Heart left ventricle (tissue), 16 donors: ENCODE data around the gene ETV6. TPM values are rescaled to one million over a fixed set of nuclear protein-coding genes. Genes with fewer than 3 reads are reported as not detected.

ENCODE experiments used
- ATAC-seq, 4 donors: fragments of 200-7000 bp; cut with Tn5 transposase; one replicate each; pipeline ENCODE4 v1.9.1; 2020 to 2022; ENCODE audit warnings: moderate library complexity in 4 of 4, mild to moderate bottlenecking in 3 of 4, moderate number of reproducible peaks in 1 of 4
- DNase-seq, 5 donors: peaks; one replicate each; pipeline ENCODE4 v3.0.0-alpha.2; 2020
- H3K27ac ChIP-seq, 12 donors: fragments of 200-600 bp; sonication (generic) in 4 of 12; one replicate each; pipeline versions ENCODE4 v1.5.0 to v1.8.0; 2016 to 2022; ENCODE audit warnings: mild to moderate bottlenecking in 2 of 12
- H3K27me3 ChIP-seq, 9 donors: fragments of 200-600 bp; sonication (generic) in 2 of 9; one replicate each; pipeline versions ENCODE4 v1.5.1 to v1.8.0; 2016 to 2022; ENCODE audit warnings: mild to moderate bottlenecking in 3 of 9
- H3K36me3 ChIP-seq, 9 donors: fragments of 200-600 bp; sonication (generic) in 2 of 9; one replicate each; pipeline versions ENCODE4 v1.5.0 to v1.8.0; 2018 to 2022; ENCODE audit warnings: mild to moderate bottlenecking in 2 of 9
- H3K4me1 ChIP-seq, 12 donors: fragments of 200-600 bp; sonication (generic) in 4 of 12; one replicate each; pipeline versions ENCODE4 v1.5.0 to v1.8.0; 2016 to 2022; ENCODE audit warnings: mild to moderate bottlenecking in 3 of 12
- H3K4me3 ChIP-seq, 12 donors: fragments of 200-600 bp; sonication (generic) in 4 of 12; one replicate each; pipeline versions ENCODE4 v1.5.0 to v1.8.0; 2017 to 2022; ENCODE audit warnings: mild to moderate bottlenecking in 9 of 12, moderate library complexity in 4 of 12
- H3K9me3 ChIP-seq, 12 donors: fragments of 200-600 bp; sonication (generic) in 4 of 12; one replicate each; pipeline versions ENCODE4 v1.5.0 to v1.8.0; 2016 to 2022; ENCODE audit warnings: mild to moderate bottlenecking in 1 of 12
- POLR2A ChIP-seq, 2 donors: fragments of 450-650 bp; IDR thresholded peaks; one replicate each; pipeline ENCODE4 v1.6.1; 2017; ENCODE audit warnings: antibody characterized with exemption in 2 of 2, mild to moderate bottlenecking in 2 of 2, moderate library complexity in 2 of 2
- WGBS, 4 donors: extraction: QIAGEN DNeasy Blood & Tissue Kit in 2 of 4; methylation state at CpG; one replicate each; pipeline versions ENCODE4 v1.1.5 to v1.1.7; 2013 to 2018; 5-methylcytosine and 5-hydroxymethylcytosine counted together
- intact Hi-C, 10 donors: fragments of 100-400 bp; cut with DNase I; formaldehyde crosslinking; loops; one replicate each; pipeline versions ENCODE4 v1.11.1 to v1.14.2; 2022
- polyA plus RNA-seq, 2 donors: library from polyadenylated mRNA; stranded (reverse); fragments of 200-250 nt; gene quantifications; one replicate each; pipeline ENCODE4 v1.2.3, GENCODE V29; 2013
- total RNA-seq, 9 donors: library from RNA; depleted of rRNA in 2 of 9; stranded (reverse); fragments of >200 nt in 2 of 9; fragmentation: NEBNext Ultra II Directional in 3 of 9; extraction: Animal tissue kit (Norgen Biotek cat#: 25700) in 3 of 9; gene quantifications; one replicate each; pipeline versions ENCODE4 v1.1.0 to v1.2.4, GENCODE V29; 2016 to 2023
- TF ChIP-seq, protein P1 (sequence below), 12 donors: fragments of 200-600 bp; sonication (generic) in 4 of 12; IDR thresholded peaks; one replicate each; pipeline versions ENCODE4 v1.5.0 to v1.8.0; 2018 to 2022; ENCODE audit warnings: antibody characterized with exemption in 12 of 12, mild to moderate bottlenecking in 5 of 12
- donor health status: ischemic (EF 13 %, LVEDD 7.1; RV severe dilation, severe dysfunction).
- donor health status: healthy with polysubstance abuse.
- donor health status: DM: no; HTN: yes; CAD: no.
- donor health status: DM: no; HTN: no; CAD: no.
- donor health status: ischemic (EF 25% LVEDD 6.9; RV normal size, moderate dysfunction).
- donor health status: ischemic (EF 25% LVEDD 5.7; RV mildly dilated, moderate dysfunction).
- donor health status: healthy.
- donor health status: DM: yes; HTN: yes; CAD: no.
- donor health status: ischemic (EF 35%, LVEDD 5.7; RV mildly dilated, moderate dysfunction).
- donor health status: nonischemic (EF 11% LVEDD 7.7; RV severe dilation, severe dysfunction).
- donor health status: DM: yes; HTN: yes; CAD: no.
- donor health status: PGD.
- donor health status: ischemic (EF 29% LVEDD 5.4; RV normal size, mild dysfunction).
- donor health status: nonischemic (EF 23%, LVEDD 6.1; RV moderate dilation, normal function).

Gene ETV6
- total and polyA plus RNA-seq, 11 donors, result 3.9 to 37.3 (median 12.4) TPM

DNA sequence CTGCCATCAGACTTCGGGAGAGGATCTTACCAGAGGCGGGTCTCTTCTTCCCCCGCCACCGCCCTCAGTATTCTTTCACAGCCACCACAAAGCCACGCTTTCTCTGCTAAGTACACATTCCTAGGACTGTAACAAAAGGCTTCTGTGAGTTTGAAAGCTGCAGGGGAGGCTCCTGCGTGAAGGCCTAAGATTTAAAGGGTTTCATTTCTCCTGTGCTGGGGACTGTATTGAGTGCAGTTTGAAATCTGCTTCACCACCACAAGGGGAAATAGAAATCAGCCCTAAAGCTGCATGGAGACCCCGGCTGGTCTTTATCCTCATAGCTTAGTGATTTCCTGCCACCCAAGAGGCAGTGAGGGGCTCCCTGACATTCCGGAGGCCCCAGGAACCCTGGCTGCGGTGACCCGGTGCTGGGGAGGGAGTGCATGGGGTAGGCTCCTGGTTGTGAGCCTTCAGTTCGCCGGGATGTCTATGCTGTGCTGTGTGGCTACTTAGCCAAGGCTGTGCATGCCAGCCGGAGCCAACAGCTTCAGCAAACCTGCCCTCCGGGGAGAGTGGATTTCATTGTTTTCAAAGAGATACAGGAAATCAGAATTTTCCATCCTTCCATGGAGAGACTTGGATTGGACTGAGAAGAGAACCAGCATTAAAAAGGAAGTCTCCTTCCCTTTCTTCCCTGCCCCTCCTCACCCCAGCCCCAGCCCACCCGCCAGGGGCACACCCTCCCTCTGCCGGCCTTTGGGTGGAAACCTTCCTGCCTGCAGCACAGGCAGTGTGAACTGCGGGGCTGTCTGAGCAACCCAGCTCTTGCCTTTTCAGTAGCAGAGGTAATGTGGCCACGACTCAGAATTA lies 163.3 kb downstream of the ETV6 start:
- DNase-seq, result peak; percentile 47 to 80 (median 57)
- H3K4me1 ChIP-seq, result peaks cover 4 to 74% (median 51%) of the 10 kb centered on the region in 12 donors
- H3K4me3 ChIP-seq, result peak overlapping the region in 10 of 12 donors; percentile 12 to 47 (median 31)
- 18 to 41% (median 35%) methylated on average over 15 to 18 of the region's 18 CpGs for WGBS, 4 donors
- no peaks in the 10 kb centered on the region for H3K27me3 ChIP-seq
- H3K9me3 ChIP-seq, result no peaks in the 10 kb centered on the region
- intact Hi-C loops, result loop anchor here in 4 of 10 donors (2.0 to 10.0 kb wide), 5 partner anchors 46 to 162 kb away; no protein-coding TSS in a partner anchor
- H3K27ac ChIP-seq, result peak overlapping the region; percentile 66 to 89 (median 76)
- TF ChIP-seq, protein P1, sequence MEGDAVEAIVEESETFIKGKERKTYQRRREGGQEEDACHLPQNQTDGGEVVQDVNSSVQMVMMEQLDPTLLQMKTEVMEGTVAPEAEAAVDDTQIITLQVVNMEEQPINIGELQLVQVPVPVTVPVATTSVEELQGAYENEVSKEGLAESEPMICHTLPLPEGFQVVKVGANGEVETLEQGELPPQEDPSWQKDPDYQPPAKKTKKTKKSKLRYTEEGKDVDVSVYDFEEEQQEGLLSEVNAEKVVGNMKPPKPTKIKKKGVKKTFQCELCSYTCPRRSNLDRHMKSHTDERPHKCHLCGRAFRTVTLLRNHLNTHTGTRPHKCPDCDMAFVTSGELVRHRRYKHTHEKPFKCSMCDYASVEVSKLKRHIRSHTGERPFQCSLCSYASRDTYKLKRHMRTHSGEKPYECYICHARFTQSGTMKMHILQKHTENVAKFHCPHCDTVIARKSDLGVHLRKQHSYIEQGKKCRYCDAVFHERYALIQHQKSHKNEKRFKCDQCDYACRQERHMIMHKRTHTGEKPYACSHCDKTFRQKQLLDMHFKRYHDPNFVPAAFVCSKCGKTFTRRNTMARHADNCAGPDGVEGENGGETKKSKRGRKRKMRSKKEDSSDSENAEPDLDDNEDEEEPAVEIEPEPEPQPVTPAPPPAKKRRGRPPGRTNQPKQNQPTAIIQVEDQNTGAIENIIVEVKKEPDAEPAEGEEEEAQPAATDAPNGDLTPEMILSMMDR (IDR thresholded peaks at IDR 0.05), result peak in 7 of 12 donors; percentile 4 to 36 (median 14)
- no peak for TF ChIP-seq POLR2A (IDR thresholded peaks at IDR 0.05)
- ATAC-seq, result peak; percentile 62 to 82 (median 78)
- H3K36me3 ChIP-seq, result no peaks in the 10 kb centered on the region

DNA sequence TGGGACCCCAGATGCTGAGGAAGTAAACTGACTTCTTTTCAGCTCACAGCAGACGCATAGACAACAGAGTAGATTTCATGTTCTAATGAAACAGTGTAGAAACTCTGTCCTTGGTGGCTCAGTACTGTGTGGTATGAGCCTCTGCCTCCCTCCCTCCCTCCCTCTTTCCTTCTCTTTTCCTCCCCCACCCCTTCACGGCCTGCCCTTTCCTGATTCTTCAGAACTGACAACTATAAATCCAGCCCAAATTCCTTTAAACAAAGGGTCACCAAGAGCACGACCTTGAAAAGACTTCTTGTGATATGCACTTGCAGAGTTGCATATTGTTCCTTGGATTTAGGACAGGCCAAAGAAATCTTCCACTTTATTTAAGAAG lies 164.0 kb downstream of the ETV6 start:
- Histone ChIP-seq H3K36me3 (no peaks in the 10 kb centered on the region), H3K27me3 (no peaks in the 10 kb centered on the region), H3K9me3 (no peaks in the 10 kb centered on the region), H3K27ac (peak overlapping the region in 11 of 12 donors; percentile 69 to 89 (median 77)), H3K4me1 (peaks cover 4 to 73% (median 51%) of the 10 kb centered on the region in 12 donors), H3K4me3 (peak overlapping the region in 8 of 12 donors; percentile 18 to 47 (median 32))
- DNase-seq (no peak), ATAC-seq (peak; percentile 19 to 40 (median 26))
- WGBS, 4 donors, result 6 to 27% (median 23%) methylated on average over 3 of the region's 3 CpGs
- intact Hi-C loops, result loop anchor here in 4 of 10 donors (2.0 to 10.0 kb wide), 5 partner anchors 46 to 163 kb away; no protein-coding TSS in a partner anchor
- TF ChIP-seq, protein P1 (IDR thresholded peaks at IDR 0.05), result no peak
- no peak for TF ChIP-seq POLR2A (IDR thresholded peaks at IDR 0.05)

DNA sequence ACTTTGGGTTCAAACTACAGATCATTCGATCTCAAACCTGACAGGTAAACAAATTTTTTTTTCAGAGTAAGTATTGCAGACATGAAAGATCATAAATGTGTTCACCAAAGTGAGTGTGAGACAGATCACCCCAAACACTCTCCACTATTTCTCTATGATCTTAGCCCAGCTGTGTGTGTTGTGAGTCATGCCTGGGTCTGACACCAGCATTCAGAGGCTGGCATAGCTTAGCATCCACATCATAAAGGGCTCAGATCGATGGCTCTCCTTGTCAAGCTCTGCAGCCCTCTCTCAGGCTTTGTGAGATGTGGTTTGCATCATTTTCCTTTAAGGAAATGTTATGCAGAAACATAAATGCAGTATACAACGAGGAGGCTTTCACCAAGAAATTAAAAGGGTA lies 164.9 kb downstream of the ETV6 start:
- Histone ChIP-seq H3K4me1 (peaks cover 4 to 71% (median 52%) of the 10 kb centered on the region in 12 donors), H3K4me3 (no peak overlapping the region), H3K27ac (peak overlapping the region in 6 of 12 donors; percentile 11 to 89 (median 74)), H3K27me3 (no peaks in the 10 kb centered on the region), H3K9me3 (no peaks in the 10 kb centered on the region), H3K36me3 (no peaks in the 10 kb centered on the region)
- no peak for DNase-seq
- TF ChIP-seq, protein P1 (IDR thresholded peaks at IDR 0.05), result no peak
- TF ChIP-seq POLR2A (IDR thresholded peaks at IDR 0.05), result no peak
- 57 to 73% (median 66%) methylated on average over 3 of the region's 3 CpGs for WGBS, 4 donors
- intact Hi-C loops, result loop anchor here in 4 of 10 donors (5.0 to 10.0 kb wide), 4 partner anchors 47 to 160 kb away; no protein-coding TSS in a partner anchor
- no peak for ATAC-seq

DNA sequence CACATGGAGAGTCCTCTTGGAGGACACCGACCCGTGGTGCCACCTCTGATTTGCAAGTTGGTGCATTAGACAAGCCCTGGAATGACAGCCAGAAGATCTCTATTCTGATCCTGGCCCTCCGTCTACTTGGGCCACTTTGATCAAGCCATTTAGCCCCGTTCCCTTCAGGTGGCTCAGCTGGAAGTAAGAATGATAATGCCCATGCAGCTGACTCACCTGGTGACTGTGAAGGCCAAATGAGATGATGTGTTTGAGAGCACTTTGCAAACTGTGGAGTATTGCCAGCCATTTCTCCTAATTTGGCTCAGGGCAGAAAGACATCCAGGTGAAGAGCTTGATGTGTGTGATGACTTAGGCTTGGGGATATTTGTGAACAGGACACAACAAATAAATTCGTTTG lies 165.9 kb downstream of the ETV6 start:
- no peaks in the 10 kb centered on the region for H3K9me3 ChIP-seq
- no peak for DNase-seq
- peaks cover 4 to 71% (median 52%) of the 10 kb centered on the region in 12 donors for H3K4me1 ChIP-seq
- H3K4me3 ChIP-seq, result no peak overlapping the region
- H3K27ac ChIP-seq, result peak overlapping the region in 6 of 12 donors; percentile 11 to 46 (median 31)
- no peaks in the 10 kb centered on the region for H3K27me3 ChIP-seq
- ATAC-seq, result no peak
- H3K36me3 ChIP-seq, result no peaks in the 10 kb centered on the region
- TF ChIP-seq, protein P1 (IDR thresholded peaks at IDR 0.05), result no peak
- no peak for TF ChIP-seq POLR2A (IDR thresholded peaks at IDR 0.05)
- 79 to 86% (median 82%) methylated on average over 5 of the region's 5 CpGs for WGBS, 4 donors
- intact Hi-C loops, result loop anchor here in 2 of 10 donors (10.0 kb wide), 2 partner anchors 51 to 161 kb away; no protein-coding TSS in a partner anchor
